HG03097 (cell line): ENCODE results near the gene ENTR1.
"Not testable (repeated sequence)": the region's sequence is repeated elsewhere in the genome, so short reads cannot be mapped to it uniquely, and the experiment has no call there.

Source experiments
- ATAC-seq: cut with Tn5 transposase; IDR thresholded peaks from one replicate; pipeline ENCODE4 v1.9.1; 2021; ENCODE audit not compliant: unreplicated experiment, low FRiP score

ENTR1 gene

GRCh38 chr9:136421791-136422190, 11.4 kb upstream of the ENTR1 start:
- ATAC-seq, result no peak

- ATAC-seq, result no peak
Measured at GRCh38 chr9:136419092-136419420, 8.6 kb upstream of the ENTR1 start.

- ATAC-seq, result no peak
Measured at GRCh38 chr9:136418182-136419091, 8.0 kb upstream of the ENTR1 start.

- no peak for ATAC-seq
Measured at GRCh38 chr9:136416914-136417313, 6.5 kb upstream of the ENTR1 start.

- no peak for ATAC-seq
Measured at GRCh38 chr9:136416427-136416826, 6.0 kb upstream of the ENTR1 start.

- ATAC-seq, result no peak
Measured at GRCh38 chr9:136412962-136413361, 2.5 kb upstream of the ENTR1 start.

- ATAC-seq, result no peak
Measured at GRCh38 chr9:136411378-136411777, 964 bp upstream of the ENTR1 start.

- peak; percentile 7 for ATAC-seq
Measured at GRCh38 chr9:136409557-136410455, 608 bp downstream of the ENTR1 start.

GRCh38 chr9:136407911-136408310, 2.5 kb downstream of the ENTR1 start:
- ATAC-seq, result no peak

- not testable (repeated sequence) for ATAC-seq
Measured at GRCh38 chr9:136407061-136407460, 3.4 kb downstream of the ENTR1 start.

- ATAC-seq, result not testable (repeated sequence)
Measured at GRCh38 chr9:136405904-136406303, 4.5 kb downstream of the ENTR1 start.

- ATAC-seq, result no peak
Measured at GRCh38 chr9:136405481-136405880, 4.9 kb downstream of the ENTR1 start.

GRCh38 chr9:136404801-136405136, 5.6 kb downstream of the ENTR1 start:
- ATAC-seq, result no peak

- ATAC-seq, result no peak
Measured at GRCh38 chr9:136403915-136404800, 6.3 kb downstream of the ENTR1 start.

- ATAC-seq, result no peak
Measured at GRCh38 chr9:136403538-136403914, 6.9 kb downstream of the ENTR1 start.

GRCh38 chr9:136402067-136402466, 8.3 kb downstream of the ENTR1 start:
- ATAC-seq, result no peak

- ATAC-seq, result no peak
Measured at GRCh38 chr9:136401173-136401922, 9.1 kb downstream of the ENTR1 start.

- peak; percentile 68 for ATAC-seq
Measured at GRCh38 chr9:136400038-136400834, 10.2 kb downstream of the ENTR1 start, which contains the start of gene SNAPC4. TSS of gene SNAPC4 (minus strand) at chr9:136400170. CDS start at chr9:136398428, 1,742 bp downstream.
